Keratinocyte (primary cell): Measurements from ENCODE around the gene MAPT. TPM values are rescaled to one million over a fixed set of nuclear protein-coding genes. Genes with fewer than 3 reads are reported as not detected.

Source experiments
- DNase-seq: peaks from one replicate; pipeline ENCODE4 v3.0.0-alpha.2; 2011; ENCODE audit warnings: low read depth, missing footprints, low spot score
- FAIRE-seq: peaks from 2 replicates; lab custom pipeline; 2011; peaks lifted over from hg19 to GRCh38; lab: Jason Lieb, UNC
- H2AFZ ChIP-seq: 2 replicates; pipeline ENCODE4 v1.6.0; 2012; ENCODE audit warnings: low read length, control low read depth, inconsistent platforms; ENCODE audit not compliant: control insufficient read depth
- H3K27ac ChIP-seq: 2 replicates; pipeline ENCODE4 v1.5.1; 2011; ENCODE audit warnings: low read length; ENCODE audit not compliant: control insufficient read depth, insufficient read depth
- H3K27me3 ChIP-seq: 3 replicates; pipeline ENCODE4 v1.6.0; 2011; ENCODE audit warnings: low read length; ENCODE audit not compliant: control insufficient read depth, insufficient read depth; ENCODE audit errors: extremely low read depth
- H3K36me3 ChIP-seq, 2 experiments: 2 replicates in 1 of 2; 3 replicates in 1 of 2; pipeline ENCODE4 v1.5.1; 2011; ENCODE audit warnings: low read length in 2 of 2, mild to moderate bottlenecking in 1 of 2; ENCODE audit not compliant: control insufficient read depth in 2 of 2, insufficient read depth in 2 of 2; ENCODE audit errors: extremely low read depth in 1 of 2
- H3K4me1 ChIP-seq: 3 replicates; pipeline ENCODE4 v1.5.1; 2011; ENCODE audit warnings: low read length; ENCODE audit not compliant: control insufficient read depth, insufficient read depth; ENCODE audit errors: extremely low read depth
- H3K4me2 ChIP-seq: 3 replicates; pipeline ENCODE4 v1.6.0; 2011; ENCODE audit warnings: low read depth, low read length; ENCODE audit not compliant: control insufficient read depth, insufficient read depth; ENCODE audit errors: extremely low read depth
- H3K4me3 ChIP-seq, 3 experiments: fragments of 200-600 bp in 1 of 3; sonication (generic) in 1 of 3; 2 replicates in 2 of 3; 3 replicates in 1 of 3; pipeline ENCODE4 v1.5.1; 2011 to 2016; ENCODE audit warnings: low read length in 3 of 3, mild to moderate bottlenecking in 3 of 3, control low read depth in 2 of 3, inconsistent platforms in 1 of 3, low read depth in 1 of 3, mixed read lengths in 1 of 3, mixed run types in 1 of 3, moderate library complexity in 1 of 3; ENCODE audit not compliant: control insufficient read depth in 2 of 3, insufficient read depth in 2 of 3; ENCODE audit errors: extremely low read depth in 1 of 3
- H3K79me2 ChIP-seq: 2 replicates; pipeline ENCODE4 v1.6.0; 2012; ENCODE audit warnings: low read length; ENCODE audit not compliant: control insufficient read depth, insufficient read depth
- H3K9ac ChIP-seq: 3 replicates; pipeline ENCODE4 v1.6.0; 2011; ENCODE audit warnings: low read length; ENCODE audit not compliant: control insufficient read depth, insufficient read depth; ENCODE audit errors: extremely low read depth
- H3K9me1 ChIP-seq: 3 replicates; pipeline ENCODE4 v1.6.0; 2011; ENCODE audit warnings: low read length; ENCODE audit not compliant: control insufficient read depth, insufficient read depth; ENCODE audit errors: extremely low read depth
- H3K9me3 ChIP-seq: 2 replicates; pipeline ENCODE4 v1.5.1; 2012; ENCODE audit warnings: low read depth, low read length; ENCODE audit not compliant: control insufficient read depth
- H4K20me1 ChIP-seq: 3 replicates; pipeline ENCODE4 v1.6.0; 2011; ENCODE audit warnings: low read length; ENCODE audit not compliant: control insufficient read depth, insufficient read depth; ENCODE audit errors: extremely low read depth
- CTCF ChIP-seq, 3 experiments: IDR thresholded peaks in 1 of 3; conservative IDR thresholded peaks in 1 of 3; optimal IDR thresholded peaks in 1 of 3; 2 replicates in 2 of 3; 3 replicates in 1 of 3; pipeline versions ENCODE3 to v1.5.1; 2011; ENCODE audit warnings: low read length in 3 of 3, mild to moderate bottlenecking in 3 of 3, moderate library complexity in 2 of 3, control low read depth in 1 of 3, inconsistent platforms in 1 of 3; ENCODE audit not compliant: insufficient read depth in 2 of 3; ENCODE audit errors: extremely low read depth in 1 of 3
- EZH2 ChIP-seq: IDR thresholded peaks from one replicate; pipeline ENCODE4 v1.6.1; 2012; ENCODE audit warnings: inconsistent platforms, mild to moderate bottlenecking, low read length, moderate library complexity
- dilution Hi-C: fragments of 300-500 bp; cut with MboI; formaldehyde crosslinking; loops from one replicate; pipeline ENCODE4 v1.7.0; 2020; ENCODE audit warnings: low sequenced_read_pairs; ENCODE audit not compliant: extremely low pct_ligation_motif_present
- polyA plus RNA-seq, 5 experiments: library from polyadenylated mRNA; depleted of rRNA in 3 of 5; stranded (reverse) in 3 of 5; stranded (forward) in 1 of 5; unstranded in 1 of 5; fragments of >200 nt; gene quantifications; 1 replicate in 1 of 5; 2 replicates in 3 of 5; 3 replicates in 1 of 5; pipeline versions ENCODE4 v1.2.1 to v1.2.3, GENCODE V29; 2011 to 2012; ENCODE audit warnings: missing spikeins in 2 of 5, low read depth in 1 of 5, low replicate concordance in 1 of 5

MAPT gene
- polyA plus RNA-seq, 1 donor (not counting 4 experiments of a cell fraction or from before 2014, with no cell fraction given), result 0.08 TPM

GRCh38 chr17:45908935-45909334 is 14.6 kb downstream of the MAPT start:
- no peaks in the 10 kb centered on the region for H3K9me1 ChIP-seq
- dilution Hi-C loops, result no loop called here
- H4K20me1 ChIP-seq, result no peaks in the 10 kb centered on the region
- H3K9me3 ChIP-seq, result no peaks in the 10 kb centered on the region
- no peak for FAIRE-seq
- H3K4me3 ChIP-seq, result no peak overlapping the region
- H3K4me2 ChIP-seq, result no peak overlapping the region
- DNase-seq, result no peak
- H3K27me3 ChIP-seq, result peaks cover 33% of the 10 kb centered on the region
- H2AFZ ChIP-seq, result no peak overlapping the region
- no peak for TF ChIP-seq CTCF (optimal IDR thresholded peaks at IDR 0.05 in 1 of 3, IDR thresholded peaks at IDR 0.05 in 1 of 3, conservative IDR thresholded peaks at IDR 0.05 in 1 of 3; ENCODE audit: extremely low read depth in 1 of 3, insufficient read depth in 2 of 3, low read length in 3 of 3)
- TF ChIP-seq EZH2, result no peak
- no peak overlapping the region for H3K27ac ChIP-seq
- no peak overlapping the region for H3K9ac ChIP-seq
- no peaks in the 10 kb centered on the region for H3K79me2 ChIP-seq
- H3K4me1 ChIP-seq, result no peaks in the 10 kb centered on the region
- H3K36me3 ChIP-seq, result no peaks in the 10 kb centered on the region

GRCh38 chr17:45910667-45911066 is 16.3 kb downstream of the MAPT start:
- Histone ChIP-seq H3K27me3 (peaks cover 26% of the 10 kb centered on the region), H3K79me2 (no peaks in the 10 kb centered on the region), H3K9me1 (no peaks in the 10 kb centered on the region), H3K4me3 (no peak overlapping the region), H3K36me3 (no peaks in the 10 kb centered on the region), H4K20me1 (no peaks in the 10 kb centered on the region), H3K9ac (no peak overlapping the region), H3K4me1 (no peaks in the 10 kb centered on the region), H3K27ac (no peak overlapping the region), H2AFZ (no peak overlapping the region), H3K4me2 (no peak overlapping the region), H3K9me3 (no peaks in the 10 kb centered on the region)
- no peak for DNase-seq
- no peak for FAIRE-seq
- TF ChIP-seq EZH2, result no peak
- TF ChIP-seq CTCF (optimal IDR thresholded peaks at IDR 0.05 in 1 of 3, IDR thresholded peaks at IDR 0.05 in 1 of 3, conservative IDR thresholded peaks at IDR 0.05 in 1 of 3; ENCODE audit: extremely low read depth in 1 of 3, insufficient read depth in 2 of 3, low read length in 3 of 3), result no peak
- dilution Hi-C loops, result no loop called here
